COLO668 (cell line): ENCODE results near the gene TNPO2.

Experiments used
- DNase-seq: peaks from one replicate; lab custom pipeline; 2025; ENCODE audit not compliant: unreplicated experiment; lab: John Stamatoyannopoulos, UW

Gene TNPO2

GRCh38 chr19:12652219-12652618 is 71.5 kb downstream of the TNPO2 start:
- DNase-seq = no peak

GRCh38 chr19:12649941-12650340 is 73.8 kb downstream of the TNPO2 start:
- DNase-seq = no peak
